ENCODE data around the gene FGGY.

- TF ChIP-seq, protein P1, sequence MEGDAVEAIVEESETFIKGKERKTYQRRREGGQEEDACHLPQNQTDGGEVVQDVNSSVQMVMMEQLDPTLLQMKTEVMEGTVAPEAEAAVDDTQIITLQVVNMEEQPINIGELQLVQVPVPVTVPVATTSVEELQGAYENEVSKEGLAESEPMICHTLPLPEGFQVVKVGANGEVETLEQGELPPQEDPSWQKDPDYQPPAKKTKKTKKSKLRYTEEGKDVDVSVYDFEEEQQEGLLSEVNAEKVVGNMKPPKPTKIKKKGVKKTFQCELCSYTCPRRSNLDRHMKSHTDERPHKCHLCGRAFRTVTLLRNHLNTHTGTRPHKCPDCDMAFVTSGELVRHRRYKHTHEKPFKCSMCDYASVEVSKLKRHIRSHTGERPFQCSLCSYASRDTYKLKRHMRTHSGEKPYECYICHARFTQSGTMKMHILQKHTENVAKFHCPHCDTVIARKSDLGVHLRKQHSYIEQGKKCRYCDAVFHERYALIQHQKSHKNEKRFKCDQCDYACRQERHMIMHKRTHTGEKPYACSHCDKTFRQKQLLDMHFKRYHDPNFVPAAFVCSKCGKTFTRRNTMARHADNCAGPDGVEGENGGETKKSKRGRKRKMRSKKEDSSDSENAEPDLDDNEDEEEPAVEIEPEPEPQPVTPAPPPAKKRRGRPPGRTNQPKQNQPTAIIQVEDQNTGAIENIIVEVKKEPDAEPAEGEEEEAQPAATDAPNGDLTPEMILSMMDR (IDR thresholded peaks at IDR 0.05; ENCODE audit: extremely low read depth in 1 of 2, insufficient read depth in 1 of 2, low read depth in 1 of 2, low read length in 2 of 2), result no peak
- TF ChIP-seq GATA2 (IDR thresholded peaks at IDR 0.05; ENCODE audit: insufficient read depth, insufficient read length, low read depth, low read length) (no peak), POLR2A (IDR thresholded peaks at IDR 0.05; ENCODE audit: low read depth, low read length) (no peak), MYC (IDR thresholded peaks at IDR 0.05; ENCODE audit: low read depth, low read length) (no peak)
These were observed 1.3 kb upstream of the FGGY start for GRCh38 chr1:59295618-59296017.

Measured in endothelial cell of umbilical vein (primary cell).